ENCODE results near the gene CLDN19.

CLDN19 gene

DNA sequence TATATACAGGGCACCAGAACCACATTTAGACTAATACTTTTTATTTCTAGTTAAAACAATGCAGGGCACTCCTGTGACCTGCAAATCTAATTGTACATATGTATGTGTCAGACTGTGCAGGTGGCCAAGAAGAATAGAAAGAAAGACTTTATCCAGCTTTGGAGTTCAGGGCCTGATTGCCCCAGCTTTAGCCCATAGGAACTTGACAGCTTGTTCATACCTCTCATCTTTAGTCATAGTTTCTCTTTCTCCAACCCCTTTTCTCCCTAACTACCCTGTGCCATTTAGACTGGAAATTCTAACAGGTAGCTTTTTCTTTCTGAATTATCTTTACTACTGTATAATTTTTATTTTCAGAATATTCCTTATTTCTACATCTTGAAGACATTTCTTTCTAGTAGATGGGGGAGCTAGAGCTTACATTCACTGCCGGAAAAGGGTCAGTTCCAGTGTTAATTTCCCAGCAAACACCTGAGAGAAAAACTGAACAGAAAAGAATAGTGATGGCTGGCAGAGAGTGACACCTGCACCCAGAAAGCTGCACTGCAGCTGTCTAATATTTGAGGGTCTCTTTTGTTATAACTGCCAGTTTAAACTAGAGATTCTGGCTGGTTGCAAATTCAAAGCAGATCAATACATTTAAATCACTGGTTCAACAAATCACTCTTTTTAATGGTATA lies 49.4 kb downstream of the CLDN19 start:
- H3K36me3 Mint-ChIP-seq = peaks cover 17 to 45% of the 10 kb centered on the region in 2 donors
- no peaks in the 10 kb centered on the region for H3K27me3 Mint-ChIP-seq
- ATAC-seq (replicated peaks) = peak; percentile 33 to 57
- H3K9me3 Mint-ChIP-seq = no peaks in the 10 kb centered on the region
- no peak for DNase-seq
- no peak overlapping the region for H3K4me3 Mint-ChIP-seq
- no peak overlapping the region for H3K27ac Mint-ChIP-seq
- H3K4me1 Mint-ChIP-seq = peaks cover 40 to 65% of the 10 kb centered on the region in 2 donors

DNA sequence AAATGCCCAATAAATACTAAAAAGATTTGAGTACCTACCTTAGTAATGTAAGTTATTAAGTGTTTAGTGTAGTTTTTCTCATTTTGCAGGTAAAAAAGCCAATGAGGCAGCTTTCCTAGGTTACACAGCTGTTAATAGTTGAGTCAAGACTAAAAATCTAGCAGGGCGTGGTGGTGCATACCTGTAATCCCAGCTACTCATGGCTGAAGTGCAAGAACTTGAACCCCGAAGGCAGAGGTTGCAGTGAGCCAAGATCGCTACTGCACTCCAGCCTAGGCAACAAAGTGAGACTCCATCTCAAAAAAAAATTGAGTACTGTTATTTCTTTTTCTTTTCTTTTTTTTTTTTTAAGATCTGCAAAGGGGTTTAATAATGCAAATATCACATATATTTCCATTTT lies 50.1 kb downstream of the CLDN19 start:
- ATAC-seq (replicated peaks) (no peak), DNase-seq (no peak)
- Mint-ChIP-seq H3K27me3 (no peaks in the 10 kb centered on the region), H3K9me3 (no peaks in the 10 kb centered on the region), H3K36me3 (peaks cover 19 to 43% of the 10 kb centered on the region in 2 donors), H3K4me1 (peaks cover 42 to 69% of the 10 kb centered on the region in 2 donors), H3K4me3 (no peak overlapping the region), H3K27ac (no peak overlapping the region)

DNA sequence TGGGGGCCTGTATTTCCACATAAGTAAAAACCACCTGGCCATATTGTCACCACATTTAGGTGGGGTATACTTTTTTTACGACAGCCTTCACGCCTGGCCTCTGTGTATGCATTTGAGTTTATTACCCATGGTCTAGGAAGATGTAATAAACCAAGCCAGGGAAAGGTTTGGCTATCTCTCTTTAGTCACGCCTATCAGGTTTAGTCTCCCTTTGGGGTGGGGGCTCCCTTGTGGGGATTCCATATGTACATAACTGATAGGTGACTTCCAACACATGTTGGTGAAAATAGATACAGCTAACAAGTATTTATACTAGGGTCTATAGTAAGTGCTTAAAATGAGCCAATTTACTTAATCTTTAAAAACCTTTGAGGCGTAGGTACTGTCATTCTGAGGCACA lies 53.6 kb downstream of the CLDN19 start:
- H3K9me3 Mint-ChIP-seq = no peaks in the 10 kb centered on the region
- peaks cover 40 to 65% of the 10 kb centered on the region in 2 donors for H3K4me1 Mint-ChIP-seq
- DNase-seq (no peak), ATAC-seq (replicated peaks) (no peak)
- no peaks in the 10 kb centered on the region for H3K27me3 Mint-ChIP-seq
- H3K4me3 Mint-ChIP-seq = peak overlapping the region in 1 of 2 donors; percentile 25
- H3K27ac Mint-ChIP-seq = no peak overlapping the region
- H3K36me3 Mint-ChIP-seq = peaks cover 33 to 56% of the 10 kb centered on the region in 2 donors

DNA sequence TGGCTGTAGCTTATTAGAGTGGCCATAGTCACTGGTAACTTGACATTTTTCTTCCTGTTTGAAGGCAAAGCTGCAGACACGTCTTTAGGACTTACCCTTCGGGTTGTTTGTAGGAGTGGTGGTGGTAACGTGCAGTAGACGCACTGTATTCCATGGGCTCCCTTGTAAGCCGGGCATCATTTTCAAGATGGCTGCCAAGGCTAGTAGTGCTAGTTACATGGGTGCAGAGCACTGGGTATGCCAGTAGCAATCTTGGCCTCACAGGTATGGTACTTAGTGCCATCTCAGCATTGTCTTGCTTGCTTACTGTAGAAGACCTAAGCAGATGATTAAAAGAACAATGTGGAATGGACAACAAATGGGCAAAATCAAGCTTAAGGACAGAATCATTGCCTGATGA lies 55.9 kb downstream of the CLDN19 start:
- H3K4me1 Mint-ChIP-seq = peaks cover 41 to 73% of the 10 kb centered on the region in 2 donors
- peak overlapping the region; percentile 89 to 91 for H3K4me3 Mint-ChIP-seq
- ATAC-seq (replicated peaks) (no peak), DNase-seq (no peak)
- no peaks in the 10 kb centered on the region for H3K9me3 Mint-ChIP-seq
- peak overlapping the region; percentile 82 for H3K27ac Mint-ChIP-seq
- H3K27me3 Mint-ChIP-seq = no peaks in the 10 kb centered on the region
- H3K36me3 Mint-ChIP-seq = peaks cover 36 to 52% of the 10 kb centered on the region in 2 donors
